Measurements from ENCODE around the gene STARD9. TPM values are rescaled to one million over a fixed set of nuclear protein-coding genes. Genes with fewer than 3 reads are reported as not detected.

Gene STARD9
- total RNA-seq, 1 experiment from 2014 or later = 1.7 TPM

GRCh38 chr15:42716626-42717025 is 141.2 kb downstream of the STARD9 start:
- Histone ChIP-seq H3F3A (ENCODE audit: insufficient read depth, low read depth) (peaks cover 10% of the 10 kb centered on the region), H3K4me3 (no peak overlapping the region), H3K9me2 (ENCODE audit: insufficient read depth) (no peaks in the 10 kb centered on the region), H3K4me1 (replicated peaks; ENCODE audit: insufficient read depth) (peaks cover 14% of the 10 kb centered on the region; the same call in 1 of the 2 replicates), H3K27ac (no peak overlapping the region), H3K4me2 (no peak overlapping the region), H3K79me2 (ENCODE audit: low read depth) (no peaks in the 10 kb centered on the region), H2AFZ (no peak overlapping the region), H4K20me1 (ENCODE audit: insufficient read depth) (no peaks in the 10 kb centered on the region), H3K27me3 (ENCODE audit: insufficient read depth, low read depth) (no peaks in the 10 kb centered on the region), H3K9me3 (ENCODE audit: insufficient read depth, low read depth) (no peaks in the 10 kb centered on the region), H3K36me3 (ENCODE audit: low read depth) (no peaks in the 10 kb centered on the region)
- no peak for DNase-seq
- CTCF ChIA-PET = no interaction called here
- POLR2A ChIA-PET (ENCODE audit: unreplicated experiment) = interaction anchor here (0.7 to 1.0 kb wide), 2 partner anchors 73 to 777 kb away, joined by 3 read pairs; no protein-coding TSS in a partner anchor
- intact Hi-C loops (cut with micrococcal nuclease; ENCODE audit: unreplicated experiment) = no loop called here
- BruUV-seq (replicated peaks) = no TSS peak
- TF ChIP-seq, protein P1, sequence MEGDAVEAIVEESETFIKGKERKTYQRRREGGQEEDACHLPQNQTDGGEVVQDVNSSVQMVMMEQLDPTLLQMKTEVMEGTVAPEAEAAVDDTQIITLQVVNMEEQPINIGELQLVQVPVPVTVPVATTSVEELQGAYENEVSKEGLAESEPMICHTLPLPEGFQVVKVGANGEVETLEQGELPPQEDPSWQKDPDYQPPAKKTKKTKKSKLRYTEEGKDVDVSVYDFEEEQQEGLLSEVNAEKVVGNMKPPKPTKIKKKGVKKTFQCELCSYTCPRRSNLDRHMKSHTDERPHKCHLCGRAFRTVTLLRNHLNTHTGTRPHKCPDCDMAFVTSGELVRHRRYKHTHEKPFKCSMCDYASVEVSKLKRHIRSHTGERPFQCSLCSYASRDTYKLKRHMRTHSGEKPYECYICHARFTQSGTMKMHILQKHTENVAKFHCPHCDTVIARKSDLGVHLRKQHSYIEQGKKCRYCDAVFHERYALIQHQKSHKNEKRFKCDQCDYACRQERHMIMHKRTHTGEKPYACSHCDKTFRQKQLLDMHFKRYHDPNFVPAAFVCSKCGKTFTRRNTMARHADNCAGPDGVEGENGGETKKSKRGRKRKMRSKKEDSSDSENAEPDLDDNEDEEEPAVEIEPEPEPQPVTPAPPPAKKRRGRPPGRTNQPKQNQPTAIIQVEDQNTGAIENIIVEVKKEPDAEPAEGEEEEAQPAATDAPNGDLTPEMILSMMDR (conservative IDR thresholded peaks at IDR 0.05) = no peak
- TF ChIP-seq EZH2 (IDR thresholded peaks at IDR 0.05; ENCODE audit: low read depth) = no peak

GRCh38 chr15:42719043-42719442 is 143.6 kb downstream of the STARD9 start:
- H3K9me2 ChIP-seq (ENCODE audit: insufficient read depth) = no peaks in the 10 kb centered on the region
- no peaks in the 10 kb centered on the region for H4K20me1 ChIP-seq (ENCODE audit: insufficient read depth)
- H3K4me3 ChIP-seq = no peak overlapping the region
- no peak overlapping the region for H3K4me2 ChIP-seq
- no TSS peak for BruUV-seq (replicated peaks)
- no peaks in the 10 kb centered on the region for H3K79me2 ChIP-seq (ENCODE audit: low read depth)
- no peaks in the 10 kb centered on the region for H3K9me3 ChIP-seq (ENCODE audit: insufficient read depth, low read depth)
- no peak overlapping the region for H2AFZ ChIP-seq
- DNase-seq = no peak
- no peaks in the 10 kb centered on the region for H3K27me3 ChIP-seq (ENCODE audit: insufficient read depth, low read depth)
- H3K4me1 ChIP-seq (replicated peaks; ENCODE audit: insufficient read depth) = peaks cover 14% of the 10 kb centered on the region; the same call in 1 of the 2 replicates
- intact Hi-C loops (cut with micrococcal nuclease; ENCODE audit: unreplicated experiment) = no loop called here
- H3F3A ChIP-seq (ENCODE audit: insufficient read depth, low read depth) = peaks cover 10% of the 10 kb centered on the region
- CTCF ChIA-PET = no interaction called here
- no peak overlapping the region for H3K27ac ChIP-seq
- POLR2A ChIA-PET (ENCODE audit: unreplicated experiment) = no interaction called here
- no peaks in the 10 kb centered on the region for H3K36me3 ChIP-seq (ENCODE audit: low read depth)
- TF ChIP-seq, protein P1 (conservative IDR thresholded peaks at IDR 0.05) = no peak
- TF ChIP-seq EZH2 (IDR thresholded peaks at IDR 0.05; ENCODE audit: low read depth) = no peak

DNA sequence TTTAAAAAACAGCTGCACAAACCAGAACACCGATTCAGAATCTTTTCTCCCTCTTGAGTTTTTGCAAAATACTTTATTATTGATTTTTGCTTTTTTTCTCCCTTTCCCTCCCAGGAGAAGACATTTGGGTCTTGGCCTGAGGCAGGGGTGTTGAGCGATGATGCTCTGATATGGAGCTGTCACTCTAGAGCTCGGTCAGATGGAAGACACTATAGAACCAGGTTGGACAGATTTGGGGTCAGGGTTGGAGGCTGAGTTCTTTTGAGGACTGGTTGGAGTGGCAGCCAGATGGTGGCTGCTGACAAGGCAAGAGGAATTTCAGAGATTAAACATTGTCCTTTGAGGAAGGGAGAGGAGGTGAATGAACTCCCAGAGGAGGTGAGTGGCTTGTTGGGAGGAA is 144.7 kb downstream of the STARD9 start:
- H3K4me2 ChIP-seq = no peak overlapping the region
- DNase-seq = no peak
- H4K20me1 ChIP-seq (ENCODE audit: insufficient read depth) = no peaks in the 10 kb centered on the region
- no peaks in the 10 kb centered on the region for H3K27me3 ChIP-seq (ENCODE audit: insufficient read depth, low read depth)
- CTCF ChIA-PET = no interaction called here
- TF ChIP-seq, protein P1 (conservative IDR thresholded peaks at IDR 0.05) = no peak
- no peak for TF ChIP-seq EZH2 (IDR thresholded peaks at IDR 0.05; ENCODE audit: low read depth)
- no peaks in the 10 kb centered on the region for H3K36me3 ChIP-seq (ENCODE audit: low read depth)
- no TSS peak for BruUV-seq (replicated peaks)
- no peaks in the 10 kb centered on the region for H3K9me3 ChIP-seq (ENCODE audit: insufficient read depth, low read depth)
- intact Hi-C loops (cut with micrococcal nuclease; ENCODE audit: unreplicated experiment) = no loop called here
- H3K4me1 ChIP-seq (replicated peaks; ENCODE audit: insufficient read depth) = peaks cover 14% of the 10 kb centered on the region; the same call in 1 of the 2 replicates
- no peak overlapping the region for H3K4me3 ChIP-seq
- no peaks in the 10 kb centered on the region for H3K9me2 ChIP-seq (ENCODE audit: insufficient read depth)
- no peak overlapping the region for H3K27ac ChIP-seq
- H3K79me2 ChIP-seq (ENCODE audit: low read depth) = no peaks in the 10 kb centered on the region
- POLR2A ChIA-PET (ENCODE audit: unreplicated experiment) = no interaction called here
- peaks cover 10% of the 10 kb centered on the region for H3F3A ChIP-seq (ENCODE audit: insufficient read depth, low read depth)
- H2AFZ ChIP-seq = no peak overlapping the region

Measured in PC-9 (cell line).